Measurements from ENCODE around the gene PTPN1.
"Not testable (repeated sequence)": the region's sequence is repeated elsewhere in the genome, so short reads cannot be mapped to it uniquely, and the experiment has no call there.

Gene PTPN1

GRCh38 chr20:50532221-50532620 is 22.0 kb downstream of the PTPN1 start:
- DNase-seq (ENCODE audit: low read depth, low spot score) = no peak

DNA sequence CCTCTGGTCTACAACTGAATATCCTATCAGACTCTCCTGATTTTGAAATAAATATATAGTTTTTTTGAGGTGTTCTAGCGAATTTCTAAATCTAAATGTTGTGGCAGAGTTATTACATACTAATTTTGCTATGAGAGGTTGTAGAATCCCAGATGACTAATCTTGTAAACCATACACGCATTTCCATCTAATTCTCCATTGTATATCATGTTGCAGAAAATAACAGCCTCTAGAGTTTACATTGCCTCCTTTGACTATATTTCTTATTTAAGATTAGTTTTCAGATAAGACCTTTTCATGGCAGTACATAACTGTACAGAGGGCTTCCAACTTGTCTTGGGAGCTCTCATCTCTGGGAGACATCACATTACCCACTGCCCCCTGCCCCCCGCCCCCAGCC is 22.9 kb downstream of the PTPN1 start:
- DNase-seq (ENCODE audit: low read depth, low spot score) = no peak

GRCh38 chr20:50533464-50533863 is 23.3 kb downstream of the PTPN1 start:
- DNase-seq (ENCODE audit: low read depth, low spot score) = no peak

- no peak for DNase-seq (ENCODE audit: low read depth, low spot score)
Observed at GRCh38 chr20:50534567-50534966, 24.4 kb downstream of the PTPN1 start.

- no peak for DNase-seq (ENCODE audit: low read depth, low spot score)
Observed at GRCh38 chr20:50535162-50535561, 25.0 kb downstream of the PTPN1 start.

GRCh38 chr20:50536333-50536732 is 26.1 kb downstream of the PTPN1 start:
- DNase-seq (ENCODE audit: low read depth, low spot score) = no peak

DNA sequence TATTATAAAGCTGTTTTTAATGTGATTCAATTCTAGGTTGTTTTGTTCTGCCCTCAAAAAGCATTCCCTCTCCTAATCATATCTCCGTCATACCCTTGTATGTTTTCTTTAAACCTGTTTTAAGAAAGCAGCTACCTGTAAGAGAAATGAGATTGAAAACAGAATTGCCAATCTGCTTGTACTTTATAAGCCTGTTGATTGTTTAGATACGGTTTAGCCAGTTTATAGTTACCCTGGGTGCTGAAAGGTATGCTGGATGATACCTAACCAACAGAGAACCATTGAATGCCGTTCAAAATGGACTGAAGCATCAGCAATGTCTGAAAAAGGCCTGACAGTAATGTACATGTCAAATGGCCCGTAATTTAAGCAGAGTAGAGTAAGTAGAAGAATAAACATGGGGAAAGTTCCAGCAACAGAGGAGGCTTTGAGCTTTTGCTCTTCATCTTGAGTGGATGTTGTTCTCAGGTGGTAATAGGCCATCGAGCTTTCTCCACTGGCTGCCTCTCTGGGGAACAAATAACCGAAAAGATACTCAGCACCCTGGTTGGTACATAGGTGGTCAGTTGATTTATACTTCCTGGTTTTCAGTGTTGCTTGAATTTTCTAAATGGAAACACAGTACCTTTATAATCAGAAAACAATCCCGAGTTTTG is 27.5 kb downstream of the PTPN1 start:
- DNase-seq (ENCODE audit: low read depth, low spot score) = no peak

GRCh38 chr20:50538276-50538675 is 28.1 kb downstream of the PTPN1 start:
- DNase-seq (ENCODE audit: low read depth, low spot score) = peak; percentile 5

DNA sequence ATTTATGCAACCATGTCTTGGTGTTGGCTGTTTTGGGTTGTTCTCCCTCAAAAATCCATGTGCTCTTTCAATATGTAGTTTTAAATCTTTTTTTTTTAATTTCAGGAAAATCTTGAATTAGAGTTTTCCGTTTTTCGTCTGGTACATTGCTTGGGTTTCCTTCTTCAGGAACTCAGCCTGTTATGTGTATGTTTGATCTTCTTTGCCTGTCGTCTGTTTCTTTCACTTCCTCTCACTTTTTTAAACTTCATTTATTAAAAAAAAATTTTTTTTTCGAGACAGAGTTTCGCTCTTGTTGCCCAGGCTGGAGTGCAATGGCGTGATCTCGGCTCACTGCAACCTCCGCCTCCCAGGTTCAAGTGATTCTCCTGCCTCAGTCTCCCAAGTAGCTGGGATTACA is 29.6 kb downstream of the PTPN1 start:
- not testable (repeated sequence) for DNase-seq (ENCODE audit: low read depth, low spot score)

- DNase-seq (ENCODE audit: low read depth, low spot score) = peak; percentile 54
Observed at GRCh38 chr20:50540620-50541605, 30.7 kb downstream of the PTPN1 start.

DNA sequence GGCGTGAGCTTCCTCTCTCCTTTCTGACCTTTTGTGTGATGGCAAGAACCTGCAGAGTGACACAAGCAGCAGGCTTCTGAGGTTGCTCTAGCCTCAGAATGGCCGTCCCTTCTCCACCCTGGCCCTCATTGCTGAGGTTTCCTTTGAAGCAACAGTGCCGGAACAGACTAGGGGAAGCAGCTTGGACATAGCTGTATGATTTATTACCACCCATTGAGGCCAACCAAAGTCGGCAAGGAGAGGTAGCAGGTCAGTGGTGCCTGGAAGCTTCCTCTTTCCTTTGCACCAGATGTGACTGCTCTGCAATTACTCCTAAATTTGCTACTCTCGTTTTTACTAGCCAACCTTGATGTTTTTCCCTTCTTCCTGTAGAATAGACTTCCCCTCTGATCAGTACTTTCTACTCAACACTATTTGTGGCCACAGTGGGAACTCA is 31.4 kb downstream of the PTPN1 start:
- no peak for DNase-seq (ENCODE audit: low read depth, low spot score)

DNA sequence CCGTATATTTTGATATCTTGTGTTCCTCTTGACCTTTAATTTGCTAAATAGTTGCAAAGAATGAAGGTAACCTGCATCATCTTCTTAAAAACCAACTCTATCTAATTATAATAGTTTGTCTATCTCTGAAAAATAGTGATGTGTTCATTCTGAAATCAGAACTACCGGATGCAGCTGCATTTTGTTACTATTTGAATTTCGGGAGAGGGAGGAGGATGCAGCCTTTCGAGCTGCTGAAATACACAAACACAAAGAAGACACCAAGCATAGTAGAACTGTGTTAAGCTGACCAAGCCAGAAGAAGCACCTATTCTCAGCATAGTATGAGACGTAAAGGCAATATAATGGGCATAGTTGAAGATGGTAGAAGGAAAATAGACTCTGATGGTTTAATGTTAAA is 33.1 kb downstream of the PTPN1 start:
- DNase-seq (ENCODE audit: low read depth, low spot score) = no peak

DNA sequence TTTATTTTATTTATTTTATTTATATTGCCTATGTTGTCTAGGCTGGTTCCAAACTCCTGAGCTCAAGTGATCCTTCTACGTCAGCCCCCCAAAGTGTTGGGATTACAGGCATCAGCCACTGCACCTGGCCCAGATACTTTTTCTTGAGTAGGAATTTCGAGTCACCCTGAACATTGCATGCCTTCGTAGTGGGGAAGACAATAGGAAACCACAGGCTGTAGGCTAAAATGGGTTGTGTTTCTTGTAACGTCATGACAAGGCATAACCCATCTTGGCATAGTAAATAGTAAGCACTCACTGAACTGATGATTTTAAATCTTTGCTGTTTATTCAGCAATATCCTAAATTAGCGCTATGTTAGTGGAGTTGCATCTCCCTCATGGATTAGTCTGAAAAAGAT is 34.9 kb downstream of the PTPN1 start:
- no peak for DNase-seq (ENCODE audit: low read depth, low spot score)

DNA sequence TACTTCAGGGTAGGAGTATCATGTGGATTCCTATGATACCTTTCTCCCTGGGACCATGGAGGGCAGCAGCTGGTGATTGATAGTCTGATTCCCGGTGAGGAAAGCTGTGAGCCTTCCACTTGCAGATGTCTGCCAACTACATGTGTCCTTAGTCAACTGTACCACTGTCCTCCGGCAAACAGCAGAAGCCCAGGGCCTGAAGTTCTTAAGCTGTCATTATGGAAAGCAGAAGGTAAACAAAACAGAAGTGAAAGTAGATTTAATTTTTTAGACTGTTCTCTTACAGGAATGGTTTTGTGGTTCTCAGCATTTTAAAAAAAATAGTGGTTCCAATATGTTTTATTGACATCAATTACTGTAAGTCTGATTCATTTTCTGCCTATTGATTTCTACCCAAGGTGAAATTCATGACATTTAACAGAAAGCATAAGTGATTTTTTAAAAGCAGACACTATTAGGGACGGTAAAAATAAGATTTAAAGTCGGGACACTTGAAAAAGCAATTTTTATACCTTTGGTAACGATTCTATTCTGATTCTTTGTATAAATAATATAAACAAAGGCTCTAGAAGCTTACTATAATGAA is 36.6 kb downstream of the PTPN1 start:
- no peak for DNase-seq (ENCODE audit: low read depth, low spot score)

GRCh38 chr20:50547964-50548363 is 37.8 kb downstream of the PTPN1 start:
- DNase-seq (ENCODE audit: low read depth, low spot score) = no peak

DNA sequence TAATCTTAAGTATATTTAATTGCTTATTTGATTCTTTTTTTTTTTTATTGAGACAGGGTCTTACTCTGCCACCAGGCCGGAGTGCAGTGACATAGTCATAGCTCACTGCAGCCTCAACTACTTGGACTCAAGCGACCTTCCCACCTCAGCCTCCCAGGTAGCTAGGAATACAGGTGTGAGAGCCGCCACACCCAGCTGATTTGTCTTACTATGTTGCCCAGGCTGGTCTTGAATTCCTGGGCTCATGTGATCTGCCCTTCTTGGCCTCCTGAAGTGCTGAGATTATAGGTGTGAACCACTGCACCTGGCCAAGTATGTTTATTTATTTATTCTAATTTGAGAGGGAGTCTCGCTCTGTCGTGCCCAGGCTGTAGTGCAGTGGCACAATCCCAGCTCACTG is 38.2 kb downstream of the PTPN1 start:
- DNase-seq (ENCODE audit: low read depth, low spot score) = no peak

- DNase-seq (ENCODE audit: low read depth, low spot score) = no peak
Observed at GRCh38 chr20:50550531-50550930, 40.3 kb downstream of the PTPN1 start.

DNA sequence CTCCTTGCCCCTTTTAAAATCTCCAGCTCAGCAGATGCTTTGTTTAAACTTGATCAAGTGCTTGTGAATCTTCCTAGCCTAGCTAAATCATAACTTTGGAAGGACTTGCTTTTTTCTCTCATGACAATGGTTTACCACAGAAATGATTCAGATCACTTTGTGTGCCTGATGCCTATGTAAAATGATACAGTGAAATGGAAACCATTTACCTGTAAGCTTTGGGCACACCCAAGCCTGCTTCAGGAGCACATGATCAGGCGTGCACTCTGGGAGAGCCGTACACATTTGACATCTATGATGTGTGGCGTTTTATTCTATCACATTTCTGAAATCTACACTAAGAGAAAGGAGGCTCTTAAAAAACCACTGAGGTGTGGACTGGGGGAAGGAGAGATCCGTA is 41.1 kb downstream of the PTPN1 start:
- no peak for DNase-seq (ENCODE audit: low read depth, low spot score)

GRCh38 chr20:50552979-50553378 is 42.8 kb downstream of the PTPN1 start:
- DNase-seq (ENCODE audit: low read depth, low spot score) = no peak

- no peak for DNase-seq (ENCODE audit: low read depth, low spot score)
Observed at GRCh38 chr20:50554694-50555579, 44.8 kb downstream of the PTPN1 start.

GRCh38 chr20:50555662-50556061 is 45.5 kb downstream of the PTPN1 start:
- DNase-seq (ENCODE audit: low read depth, low spot score) = no peak
